GM21825 (cell line): Measurements from ENCODE around the gene TENT5A.
"Not testable (repeated sequence)": the region's sequence is repeated elsewhere in the genome, so short reads cannot be mapped to it uniquely, and the experiment has no call there.

Source experiments
- ATAC-seq: cut with Tn5 transposase; IDR thresholded peaks from one replicate; pipeline ENCODE4 v1.9.1; 2021; ENCODE audit warnings: mild to moderate bottlenecking, moderate library complexity; ENCODE audit not compliant: unreplicated experiment

Gene TENT5A

GRCh38 chr6:81752084-81752920 is at the start of gene TENT5A:
TSS of gene TENT5A (minus strand) at chr6:81752681. CDS start at chr6:81752141, 540 bp downstream.
- peak; percentile 80 for ATAC-seq

DNA sequence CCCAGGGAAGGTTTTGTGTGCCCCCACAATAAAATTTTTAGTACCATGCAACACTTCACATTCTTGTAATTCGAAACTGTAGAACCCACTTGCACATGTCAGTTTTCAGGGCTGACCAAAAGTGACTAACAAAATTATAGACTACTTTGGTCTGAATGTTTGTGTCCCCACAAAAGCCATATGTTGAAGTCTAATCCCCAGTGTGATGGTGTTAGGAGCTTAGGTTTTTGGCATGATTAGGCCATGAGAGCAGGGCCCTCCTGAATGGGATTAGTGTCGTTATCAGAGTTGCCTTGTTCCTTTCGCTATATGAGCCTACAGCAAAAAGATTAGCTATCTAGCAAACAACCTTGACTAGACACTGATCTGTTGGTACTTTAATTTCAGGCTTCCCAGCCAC is 49.0 kb upstream of the TENT5A start:
- ATAC-seq = no peak

- ATAC-seq = no peak
These were observed 48.2 kb upstream of the TENT5A start for GRCh38 chr6:81800666-81801065.

DNA sequence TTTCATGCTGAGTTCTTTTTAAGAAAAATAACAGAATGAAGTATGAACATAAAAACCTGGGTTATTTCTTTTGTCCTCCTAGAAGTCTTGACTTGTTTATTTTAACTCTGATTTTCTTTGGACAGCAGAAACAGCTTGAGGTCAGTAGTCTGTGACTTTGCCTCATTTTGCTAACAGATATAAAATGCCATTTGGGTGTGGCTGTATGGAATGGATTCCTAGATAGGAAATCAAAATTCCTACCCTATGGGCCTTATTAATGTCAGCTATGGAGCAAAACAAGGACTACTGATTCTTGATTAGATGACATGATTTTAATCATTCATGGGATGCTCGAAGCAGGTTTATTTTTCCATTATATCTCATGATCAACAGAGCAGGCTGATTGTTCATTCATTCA is 46.8 kb upstream of the TENT5A start:
- ATAC-seq = no peak

- ATAC-seq = no peak
These were observed 45.1 kb upstream of the TENT5A start for GRCh38 chr6:81797591-81797990.

DNA sequence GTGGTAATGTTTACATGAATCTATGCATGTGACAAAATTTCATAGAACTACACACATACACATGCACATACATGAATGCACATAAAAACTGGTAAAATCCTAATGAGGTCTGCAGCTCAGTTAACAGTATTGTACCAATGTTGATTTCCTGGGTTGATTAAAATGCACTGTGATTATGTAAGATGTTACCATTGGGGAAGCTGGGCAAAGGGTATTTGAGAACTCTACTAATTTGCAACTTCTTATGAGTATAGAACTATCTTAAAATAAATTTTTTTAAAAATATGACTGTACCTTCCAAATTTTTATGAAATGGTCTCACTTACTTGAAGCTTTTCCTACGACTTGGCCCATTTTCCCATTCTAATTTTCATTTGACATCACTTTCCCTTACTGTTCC is 43.4 kb upstream of the TENT5A start:
- no peak for ATAC-seq

DNA sequence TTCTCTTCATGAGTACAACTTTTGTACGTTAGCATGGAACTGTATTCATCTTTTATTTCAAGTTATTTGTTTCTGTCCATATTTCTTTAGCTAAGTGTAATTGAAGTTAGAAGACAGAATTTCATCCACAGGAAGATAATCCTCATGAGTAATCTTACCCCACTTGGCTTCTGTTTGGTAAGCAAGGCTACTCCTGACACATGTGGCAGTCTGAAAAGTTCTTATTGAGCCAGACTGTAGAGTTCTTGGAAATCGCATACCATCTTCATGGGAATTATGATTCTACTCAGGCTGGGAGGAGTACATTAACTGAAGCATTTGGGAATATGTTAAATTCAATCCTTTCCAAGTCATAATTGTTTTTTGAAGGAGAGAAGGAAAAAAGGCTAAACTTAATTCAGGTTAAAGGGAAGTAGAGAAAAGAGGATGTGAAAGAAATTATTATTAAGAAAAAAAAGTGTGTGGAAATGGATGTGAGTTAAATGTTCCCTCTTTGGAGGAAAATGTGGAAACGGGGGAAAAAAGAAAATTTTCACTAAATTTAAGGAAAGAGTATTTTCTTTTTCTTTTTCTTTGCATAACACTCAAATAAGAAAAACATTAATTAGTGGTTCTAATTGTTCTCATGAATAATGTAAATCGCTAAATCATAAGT is 41.5 kb upstream of the TENT5A start:
- ATAC-seq = no peak

- no peak for ATAC-seq
These were observed 40.3 kb upstream of the TENT5A start for GRCh38 chr6:81792826-81793225.

- ATAC-seq = no peak
These were observed 39.3 kb upstream of the TENT5A start for GRCh38 chr6:81791756-81792155.

DNA sequence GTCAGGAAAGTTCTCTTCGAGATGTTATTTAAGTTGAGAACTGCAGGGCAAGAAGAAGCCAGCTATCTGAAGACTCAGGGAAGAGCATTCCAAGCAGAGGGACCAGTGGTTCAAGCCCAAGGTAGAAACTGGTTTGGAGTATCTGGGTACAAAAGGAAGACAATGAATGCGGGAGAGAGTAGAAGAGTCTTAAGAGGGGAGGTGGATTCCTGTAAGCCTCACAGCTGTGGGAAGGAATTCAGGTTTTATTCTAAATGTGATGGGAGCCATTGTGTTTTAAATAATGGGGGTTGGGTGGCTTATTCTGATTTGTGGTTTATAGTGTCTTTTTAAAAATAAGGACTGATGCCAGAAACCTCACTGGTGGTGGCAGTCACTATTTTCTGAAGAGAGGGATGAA is 37.6 kb upstream of the TENT5A start:
- no peak for ATAC-seq

DNA sequence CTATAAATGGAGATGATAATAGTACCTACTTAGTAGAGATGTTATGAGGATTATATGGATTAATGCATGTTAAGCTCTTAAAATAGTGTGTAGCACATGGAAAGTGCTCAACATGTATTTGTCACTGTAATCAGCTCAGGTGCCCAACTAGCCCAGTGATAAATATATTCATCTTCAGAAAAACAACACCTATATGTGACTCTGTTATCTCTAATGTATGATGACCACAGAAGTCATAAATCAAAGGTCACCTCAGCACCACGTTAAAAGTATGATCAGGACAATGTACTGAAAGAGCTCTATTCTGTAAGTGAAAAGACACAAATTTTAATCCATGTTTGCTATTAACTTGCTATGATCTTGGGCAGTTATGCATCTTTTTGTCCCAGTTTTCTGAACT is 36.8 kb upstream of the TENT5A start:
- no peak for ATAC-seq

GRCh38 chr6:81788748-81789147 is 36.3 kb upstream of the TENT5A start:
- no peak for ATAC-seq

GRCh38 chr6:81787313-81788068 is 35.0 kb upstream of the TENT5A start:
- no peak for ATAC-seq

DNA sequence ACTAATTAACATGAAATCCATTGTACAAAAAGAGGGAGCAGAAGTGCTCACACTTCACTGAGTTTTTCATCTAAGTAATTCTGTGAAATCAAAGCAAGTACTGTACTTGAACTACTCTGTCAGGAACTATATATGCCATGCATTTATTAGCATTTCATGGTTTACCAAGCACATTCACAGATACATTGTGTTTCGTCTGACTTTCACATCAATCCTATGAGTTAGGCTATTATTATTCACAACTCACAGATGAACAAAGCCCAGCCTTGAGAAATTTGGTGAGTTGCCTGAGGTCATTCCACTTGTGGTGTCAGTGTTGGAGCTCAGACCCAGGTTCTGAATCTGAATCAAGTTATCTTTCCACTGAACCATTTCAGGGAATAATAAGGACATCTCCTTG is 33.7 kb upstream of the TENT5A start:
- ATAC-seq = no peak

DNA sequence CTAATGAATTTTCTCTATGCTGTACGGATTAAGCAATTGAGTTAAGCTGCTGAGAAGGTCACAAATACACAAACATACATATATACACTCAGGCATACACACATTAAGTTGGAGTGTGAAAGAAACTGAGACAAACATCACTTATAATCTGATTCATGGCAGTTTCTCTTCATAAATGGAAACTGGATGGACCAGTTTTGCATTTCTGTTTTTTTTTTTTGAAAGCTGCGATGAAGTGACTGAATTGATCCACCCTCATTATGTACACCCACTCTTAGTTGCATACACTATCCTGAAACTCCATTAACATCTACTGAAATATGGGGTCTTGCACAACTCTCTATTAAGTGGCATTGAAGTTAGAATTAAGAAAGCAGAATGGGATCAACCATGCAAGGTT is 32.9 kb upstream of the TENT5A start:
- no peak for ATAC-seq

DNA sequence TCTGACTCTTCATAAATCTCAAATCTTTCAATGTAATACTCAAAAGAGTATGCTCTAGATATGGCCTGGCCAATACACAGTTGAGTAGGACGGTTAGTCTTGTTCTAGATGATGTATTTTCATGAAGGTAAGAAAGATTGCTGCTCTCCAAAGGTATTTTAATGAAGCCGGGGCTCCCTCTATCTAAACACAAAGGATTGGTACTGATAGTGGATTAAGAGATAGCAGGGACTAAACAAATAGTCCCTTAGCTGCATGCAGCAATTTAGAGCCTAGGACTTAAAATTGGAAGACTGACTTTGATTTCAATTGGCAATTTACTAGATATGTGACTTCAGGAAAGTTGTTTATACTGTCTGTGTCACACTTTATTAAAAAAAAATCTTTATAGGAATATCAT is 31.4 kb upstream of the TENT5A start:
- no peak for ATAC-seq

GRCh38 chr6:81781624-81782023 is 29.1 kb upstream of the TENT5A start:
- no peak for ATAC-seq

DNA sequence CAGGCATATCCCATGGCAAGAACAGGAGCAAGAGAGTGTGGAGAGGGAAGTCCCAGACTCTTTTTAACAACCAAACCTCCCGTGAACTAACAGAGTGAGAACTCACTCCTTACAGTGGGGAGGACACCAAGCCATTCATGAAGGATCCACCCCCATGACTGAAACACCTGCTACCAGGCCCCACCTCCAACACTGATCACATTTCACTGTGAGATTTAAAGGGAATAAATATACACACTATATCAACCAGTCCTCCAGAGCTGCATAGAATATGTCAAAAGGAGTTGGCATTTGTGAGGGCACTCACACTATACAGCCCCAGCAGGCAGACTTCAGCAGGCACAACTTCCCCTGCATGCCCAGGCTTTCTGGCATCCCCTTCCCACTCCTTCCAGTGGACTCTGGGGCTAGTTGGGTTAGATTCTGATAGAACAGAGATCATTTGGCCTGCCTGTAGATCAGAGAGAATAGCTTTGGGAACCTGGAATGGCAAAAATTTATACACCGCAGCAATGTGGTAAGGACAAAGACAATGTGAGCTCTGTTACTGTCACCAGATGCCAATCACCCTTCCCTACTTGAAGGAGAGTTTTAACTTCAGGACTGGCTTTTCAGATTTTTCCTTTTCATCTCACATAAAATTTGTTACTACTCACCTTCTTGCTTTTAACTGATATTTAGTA is 25.2 kb upstream of the TENT5A start:
- no peak for ATAC-seq

DNA sequence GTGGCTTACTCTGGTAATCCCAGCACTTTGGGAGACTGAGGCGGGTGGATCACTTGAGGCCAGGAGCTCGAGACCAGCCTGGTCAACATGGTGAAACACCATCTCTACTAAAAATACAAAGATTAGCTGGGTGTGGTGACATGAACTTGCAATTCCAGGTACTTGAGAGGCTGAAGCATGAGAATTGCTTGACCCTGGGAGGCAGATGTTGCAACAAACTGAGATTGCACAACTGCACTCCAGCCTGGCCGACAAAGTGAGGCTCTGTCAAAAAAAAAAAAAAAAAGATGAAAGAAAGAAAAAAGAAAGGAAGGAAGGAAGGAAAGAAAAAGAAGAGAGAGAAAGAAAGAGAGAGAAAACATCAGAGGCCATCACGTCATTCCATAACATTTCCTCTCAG is 23.7 kb upstream of the TENT5A start:
- ATAC-seq = not testable (repeated sequence)

- ATAC-seq = no peak
These were observed 22.1 kb upstream of the TENT5A start for GRCh38 chr6:81774542-81774941.

GRCh38 chr6:81773887-81774286 is 21.4 kb upstream of the TENT5A start:
- ATAC-seq = no peak
